ENCODE results near the gene DNAJB2.

- no peak for TF ChIP-seq POLR2A (IDR thresholded peaks at IDR 0.05)
- TF ChIP-seq CTCF (IDR thresholded peaks at IDR 0.05) = no peak
Measured at GRCh38 chr2:219325136-219325535, 46.0 kb downstream of the DNAJB2 start.
